HL-60 (cell line): ENCODE results near the gene MAPK11.

Experiments
- DNase-seq, 2 experiments: peaks; one replicate each; pipeline ENCODE4 v3.0.0-alpha.2; 2010 to 2020; ENCODE audit warnings: low read depth in 1 of 2, low spot score in 1 of 2
- H3K27ac ChIP-seq: fragments of 250-450 bp; sonication (Bioruptor Pico); replicated peaks from 2 replicates; pipeline ENCODE4 v1.5.1; 2020; ENCODE audit warnings: mild to moderate bottlenecking, moderate library complexity
- H3K27me3 ChIP-seq: fragments of 250-450 bp; sonication (Bioruptor Pico); 2 replicates; pipeline ENCODE4 v1.5.1; 2021; ENCODE audit warnings: mild to moderate bottlenecking, moderate library complexity; ENCODE audit not compliant: insufficient read depth, poor library complexity, severe bottlenecking
- H3K4me3 ChIP-seq: replicated peaks from 2 replicates; pipeline ENCODE4 v1.5.1; 2011; ENCODE audit warnings: mild to moderate bottlenecking, control low read depth, low read length; ENCODE audit not compliant: insufficient read depth
- CTCF ChIP-seq: IDR thresholded peaks from one replicate; pipeline ENCODE4 v1.5.1; 2011; ENCODE audit warnings: low read length, control low read depth, inconsistent platforms; ENCODE audit not compliant: insufficient read depth
- GABPA ChIP-seq: IDR thresholded peaks from 2 replicates; pipeline ENCODE4 v1.6.1; 2012; ENCODE audit warnings: low read depth
- POLR2AphosphoS5 ChIP-seq: IDR thresholded peaks from 2 replicates; pipeline ENCODE4 v1.6.1; 2012; ENCODE audit warnings: low read depth
- REST ChIP-seq: IDR thresholded peaks from 2 replicates; pipeline ENCODE4 v1.6.1; 2012; ENCODE audit warnings: low read depth; ENCODE audit not compliant: insufficient replicate concordance
- SPI1 ChIP-seq: IDR thresholded peaks from 2 replicates; pipeline ENCODE4 v1.6.1; 2012; ENCODE audit warnings: low read depth, mild to moderate bottlenecking, borderline replicate concordance

The MAPK11 gene

GRCh38 chr22:50264946-50265669 is 5.1 kb downstream of the MAPK11 start:
- Histone ChIP-seq H3K27me3 (peaks cover 8% of the 10 kb centered on the region), H3K27ac (no peak overlapping the region), H3K4me3 (no peak overlapping the region)
- TF ChIP-seq GABPA (no peak), POLR2AphosphoS5 (no peak), REST (no peak), SPI1 (no peak), CTCF (no peak)
- DNase-seq: no peak

GRCh38 chr22:50264104-50264745 is 6.0 kb downstream of the MAPK11 start:
- TF ChIP-seq SPI1 (no peak), GABPA (no peak), CTCF (no peak), REST (no peak), POLR2AphosphoS5 (no peak)
- H3K27ac ChIP-seq: no peak overlapping the region
- H3K27me3 ChIP-seq: peaks cover 8% of the 10 kb centered on the region
- DNase-seq: no peak
- H3K4me3 ChIP-seq: no peak overlapping the region

- H3K27ac ChIP-seq: no peak overlapping the region
- H3K4me3 ChIP-seq: no peak overlapping the region
- TF ChIP-seq POLR2AphosphoS5 (no peak), REST (no peak), GABPA (no peak), CTCF (no peak), SPI1 (no peak)
These were observed 7.1 kb downstream of the MAPK11 start for GRCh38 chr22:50262973-50263617.

More at GRCh38 chr22:50262973-50263617, 7.1 kb downstream of the MAPK11 start:
- no peak for DNase-seq
- peaks cover 2% of the 10 kb centered on the region for H3K27me3 ChIP-seq
